Right lobe of liver (tissue), 4 donors: ENCODE data around the gene NTN5.

Source experiments
- POLR2A ChIP-seq: fragments of 450-650 bp; IDR thresholded peaks from one replicate; pipeline ENCODE4 v1.6.1; 2017; ENCODE audit warnings: antibody characterized with exemption, mild to moderate bottlenecking
- TF ChIP-seq, protein P1 (sequence below), 4 donors: fragments of 200-600 bp in 3 of 4; fragments of 450-650 bp in 1 of 4; IDR thresholded peaks; one replicate each; pipeline versions ENCODE4 v1.5.1 to v1.8.0; 2016 to 2022; ENCODE audit warnings: antibody characterized with exemption in 4 of 4, mild to moderate bottlenecking in 2 of 4
- donor health status: DM: no; HTN: no; CAD: no.
- donor health status: DM: no; HTN: no; CAD: no.
- donor health status: DM: no; HTN: yes; CAD: no.

DNA sequence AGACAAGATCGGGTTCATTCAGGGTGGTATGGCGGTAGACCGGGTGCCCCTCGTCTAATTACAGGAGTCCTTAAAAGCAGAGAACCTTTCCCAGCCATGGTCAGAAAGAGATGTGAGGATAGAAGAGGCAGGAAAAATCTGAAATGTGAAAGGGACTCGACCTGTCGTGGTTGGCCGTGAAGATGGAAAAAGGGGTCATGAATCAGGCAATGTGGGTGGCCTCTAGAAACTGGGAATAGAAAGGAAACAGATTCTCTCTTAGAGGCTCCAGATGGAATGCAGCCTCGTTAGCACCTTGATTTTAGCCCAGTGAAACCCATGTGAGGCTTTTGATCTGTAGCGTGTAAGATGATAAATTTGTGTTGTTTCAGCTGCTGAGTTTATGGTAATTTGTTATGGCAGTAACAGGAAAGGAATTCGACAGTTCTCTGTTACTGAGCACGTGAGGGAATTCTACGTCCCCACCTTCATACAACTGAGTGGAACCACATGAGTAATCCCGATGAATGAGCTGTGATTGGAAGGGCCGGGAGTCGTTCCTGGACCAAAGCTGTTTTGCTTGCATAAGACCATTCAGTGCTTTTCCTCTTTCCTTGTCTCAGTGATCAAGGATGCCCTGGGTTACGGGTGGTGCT is 15.9 kb downstream of the NTN5 start:
- TF ChIP-seq, protein P1, sequence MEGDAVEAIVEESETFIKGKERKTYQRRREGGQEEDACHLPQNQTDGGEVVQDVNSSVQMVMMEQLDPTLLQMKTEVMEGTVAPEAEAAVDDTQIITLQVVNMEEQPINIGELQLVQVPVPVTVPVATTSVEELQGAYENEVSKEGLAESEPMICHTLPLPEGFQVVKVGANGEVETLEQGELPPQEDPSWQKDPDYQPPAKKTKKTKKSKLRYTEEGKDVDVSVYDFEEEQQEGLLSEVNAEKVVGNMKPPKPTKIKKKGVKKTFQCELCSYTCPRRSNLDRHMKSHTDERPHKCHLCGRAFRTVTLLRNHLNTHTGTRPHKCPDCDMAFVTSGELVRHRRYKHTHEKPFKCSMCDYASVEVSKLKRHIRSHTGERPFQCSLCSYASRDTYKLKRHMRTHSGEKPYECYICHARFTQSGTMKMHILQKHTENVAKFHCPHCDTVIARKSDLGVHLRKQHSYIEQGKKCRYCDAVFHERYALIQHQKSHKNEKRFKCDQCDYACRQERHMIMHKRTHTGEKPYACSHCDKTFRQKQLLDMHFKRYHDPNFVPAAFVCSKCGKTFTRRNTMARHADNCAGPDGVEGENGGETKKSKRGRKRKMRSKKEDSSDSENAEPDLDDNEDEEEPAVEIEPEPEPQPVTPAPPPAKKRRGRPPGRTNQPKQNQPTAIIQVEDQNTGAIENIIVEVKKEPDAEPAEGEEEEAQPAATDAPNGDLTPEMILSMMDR (IDR thresholded peaks at IDR 0.05) = no peak
- no peak for TF ChIP-seq POLR2A
